HG02973 (cell line): Measurements from ENCODE around the gene SAG.
"Not testable (repeated sequence)": the region's sequence is repeated elsewhere in the genome, so short reads cannot be mapped to it uniquely, and the experiment has no call there.

ENCODE experiments used
- ATAC-seq: cut with Tn5 transposase; IDR thresholded peaks from one replicate; pipeline ENCODE4 v1.9.1; 2021; ENCODE audit warnings: moderate library complexity; ENCODE audit not compliant: unreplicated experiment

The SAG gene

DNA sequence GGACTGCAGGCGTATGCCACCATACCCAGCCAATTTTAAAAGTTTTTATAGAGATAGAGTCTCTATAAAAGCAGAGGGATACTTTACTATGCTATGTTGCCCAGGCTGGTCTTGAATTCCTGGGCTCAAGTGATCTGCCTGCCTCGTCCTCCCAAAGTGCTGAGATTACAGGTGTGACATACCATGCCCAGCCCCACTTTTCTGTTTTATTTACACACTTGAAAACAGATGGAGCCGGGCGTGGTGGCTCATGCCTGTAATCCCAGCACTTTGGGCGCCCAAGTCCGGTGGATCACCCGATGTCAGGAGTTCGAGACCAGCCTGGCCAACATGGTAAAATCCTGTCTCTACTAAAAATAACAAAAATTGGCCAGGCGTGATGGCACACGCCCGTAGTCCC is 67.2 kb downstream of the SAG start:
- not testable (repeated sequence) for ATAC-seq

DNA sequence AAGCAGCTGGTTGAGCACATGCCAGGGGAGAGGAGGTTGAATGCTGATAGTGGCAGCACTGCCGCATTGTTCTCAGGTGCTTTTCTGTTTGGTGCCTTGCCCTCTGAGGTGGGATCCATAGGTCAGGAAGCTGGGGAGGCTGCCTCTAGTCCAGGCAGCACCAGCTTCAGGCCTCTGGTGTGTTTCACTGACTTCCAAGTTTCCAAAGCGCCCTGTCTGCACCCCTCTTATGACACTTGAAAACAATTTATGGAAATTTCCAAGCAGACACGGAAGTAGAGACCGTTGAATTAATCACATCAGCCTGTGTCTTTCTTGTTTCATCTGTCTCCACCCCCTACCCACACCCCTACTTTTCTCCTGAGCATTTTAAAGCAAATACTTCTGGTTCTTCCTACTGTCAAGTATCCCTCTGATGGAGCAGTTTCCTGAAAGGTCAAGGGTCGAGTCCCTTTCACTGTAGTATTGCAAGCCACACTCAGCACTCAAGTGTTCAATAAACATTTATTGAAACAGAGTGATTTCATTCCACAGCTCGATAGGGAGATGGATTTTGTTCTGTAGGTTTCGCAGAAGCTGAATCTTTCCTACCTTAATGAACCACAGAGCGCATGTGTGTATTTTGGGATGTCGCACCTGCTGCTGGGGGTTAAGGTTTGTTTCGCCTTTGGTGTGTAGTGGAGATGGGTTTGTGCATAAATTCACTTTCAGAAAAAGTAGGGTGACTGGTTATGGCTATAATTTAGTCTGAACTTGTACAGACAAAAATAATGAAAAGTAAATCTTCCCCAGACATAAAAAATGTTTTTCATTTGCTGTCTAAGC is 68.1 kb downstream of the SAG start:
- no peak for ATAC-seq

DNA sequence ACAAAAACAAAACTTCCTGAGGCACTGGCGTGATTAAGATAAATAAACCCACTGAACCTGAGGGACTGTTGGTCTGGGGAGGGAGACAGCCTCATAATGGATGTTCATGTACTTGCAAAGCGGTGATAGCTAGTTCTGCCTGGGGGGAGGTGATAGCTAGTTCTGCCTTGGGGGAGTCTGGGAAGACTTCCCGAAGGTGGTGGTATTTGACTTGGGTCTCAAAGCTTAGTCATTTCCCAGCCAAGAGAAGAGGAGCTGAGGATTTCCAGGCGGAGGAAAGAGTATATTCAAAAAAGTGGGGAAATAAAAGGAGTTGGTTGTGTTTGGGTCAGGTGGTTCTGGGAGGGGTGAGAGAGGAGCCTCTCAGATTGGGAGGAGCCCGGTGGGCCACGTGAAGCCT is 71.4 kb downstream of the SAG start:
- no peak for ATAC-seq

DNA sequence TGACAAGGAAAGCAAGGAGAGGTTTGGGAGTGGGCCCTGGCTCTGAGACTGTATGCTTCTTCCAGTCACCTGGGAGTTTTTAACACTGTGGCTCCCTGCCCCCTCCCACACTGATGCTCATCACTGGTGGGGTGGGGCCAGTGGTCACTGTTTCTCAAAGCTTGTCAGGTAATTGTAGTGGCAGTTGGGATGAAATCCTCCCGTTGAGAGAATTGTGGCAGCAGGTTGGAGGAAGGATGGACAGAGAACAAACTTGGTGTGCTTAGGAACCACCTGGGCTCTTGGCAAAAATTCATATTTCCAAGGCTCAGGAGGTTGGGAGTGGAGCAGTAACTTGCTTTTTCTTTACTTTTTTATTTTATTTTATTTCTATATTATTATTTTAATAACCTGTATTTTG is 71.8 kb downstream of the SAG start:
- no peak for ATAC-seq

DNA sequence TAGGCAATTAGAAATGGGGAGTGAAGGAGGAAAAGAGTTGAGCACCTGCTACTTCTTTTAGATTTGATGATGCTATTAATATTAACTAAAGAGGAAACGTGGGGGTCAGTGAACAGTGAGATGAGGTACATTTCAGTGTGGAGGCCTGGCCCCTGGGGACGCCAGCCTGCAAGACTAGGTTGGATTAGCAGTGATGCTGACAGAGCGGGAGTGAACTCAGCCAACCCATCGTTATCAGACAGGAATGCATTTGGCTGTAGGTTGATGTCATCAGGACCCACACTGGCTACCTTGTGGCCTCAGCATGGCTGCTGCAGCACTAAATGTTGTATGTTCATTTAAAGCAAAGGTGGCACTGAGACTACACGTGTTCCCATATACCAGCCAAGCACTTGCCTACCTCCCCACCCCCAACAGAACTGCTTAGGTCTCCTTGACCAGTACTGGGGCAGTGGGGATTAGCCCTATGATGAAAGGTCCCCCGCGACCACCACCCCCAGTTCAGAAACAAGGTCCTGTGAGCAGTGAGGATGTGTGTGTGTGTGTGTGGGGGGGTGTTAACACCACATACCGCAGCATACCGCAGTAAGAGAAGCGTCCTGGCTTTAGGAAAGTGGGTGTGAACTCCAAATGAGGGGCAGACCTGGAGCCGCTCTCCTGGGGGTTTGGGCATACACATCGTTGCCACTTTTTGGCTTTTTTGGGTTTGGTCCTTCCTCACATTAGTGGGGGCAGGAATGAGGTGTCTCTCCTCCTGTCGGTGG is 72.7 kb downstream of the SAG start:
- ATAC-seq = no peak

DNA sequence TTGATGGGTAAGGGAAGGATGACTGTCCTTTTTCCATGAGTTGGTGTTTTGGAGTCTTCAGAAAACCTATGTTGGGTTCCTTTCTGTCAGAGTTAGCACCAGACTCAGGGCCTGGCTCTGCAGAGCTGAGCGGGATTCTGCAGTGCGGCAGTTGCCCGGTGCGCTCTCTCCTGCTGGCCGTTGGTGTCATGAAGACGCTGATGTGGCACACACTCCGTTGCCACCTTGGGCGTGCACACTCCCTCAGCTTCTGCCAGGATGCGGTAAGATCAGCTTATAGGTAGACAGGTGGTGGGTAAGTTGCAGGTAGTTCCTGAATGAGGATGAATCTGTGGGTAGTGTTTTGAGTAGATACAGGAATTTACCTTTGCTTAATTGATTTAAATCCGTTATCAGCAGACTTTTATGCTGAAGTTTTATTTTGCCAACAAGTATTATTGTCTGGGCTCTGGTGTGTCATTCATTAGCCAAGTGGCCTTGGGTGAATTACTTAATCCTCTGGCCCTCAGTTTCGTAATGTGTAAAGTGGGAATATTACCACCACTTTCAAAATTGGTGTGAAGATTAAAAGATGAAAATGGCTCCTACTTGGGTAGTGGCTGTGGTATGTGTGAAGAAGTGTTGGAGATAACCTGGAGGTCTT is 73.5 kb downstream of the SAG start:
- no peak for ATAC-seq

DNA sequence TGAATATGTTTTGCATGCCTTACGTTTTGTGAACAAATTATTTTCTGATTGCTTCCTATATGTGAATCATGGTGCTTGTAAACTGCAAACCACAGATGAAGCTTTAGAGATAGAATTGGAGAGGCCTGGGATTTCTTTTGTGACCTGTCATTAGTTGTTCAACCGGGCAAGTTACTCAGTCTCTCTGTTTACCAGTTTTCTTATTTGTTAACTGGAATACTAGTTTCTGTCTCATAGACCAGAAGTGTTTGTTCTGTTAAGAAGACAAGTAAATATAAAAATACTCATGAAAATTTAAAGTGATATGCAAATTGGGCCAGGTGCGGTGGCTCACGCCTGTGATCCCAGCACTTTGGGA is 74.0 kb downstream of the SAG start:
- no peak for ATAC-seq

DNA sequence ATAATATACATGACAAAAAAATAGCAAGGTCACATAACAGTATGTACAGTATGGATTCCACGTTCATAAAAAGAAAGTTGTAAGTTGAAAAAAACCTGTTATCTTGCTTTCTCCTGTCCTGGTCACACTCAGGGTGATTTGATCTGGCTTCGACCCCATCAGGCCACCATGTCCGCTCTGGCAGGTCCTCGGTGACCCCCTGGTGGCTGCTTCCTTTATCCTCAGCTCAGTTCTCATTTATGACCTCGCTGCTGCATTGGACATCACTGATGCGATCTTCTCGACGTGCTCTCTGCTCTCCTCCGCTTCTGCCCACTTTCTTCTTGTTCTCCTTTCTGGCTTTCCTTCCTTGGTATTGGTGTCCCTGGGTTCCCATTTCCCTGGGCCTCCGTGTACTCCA is 76.4 kb downstream of the SAG start:
- ATAC-seq = no peak

DNA sequence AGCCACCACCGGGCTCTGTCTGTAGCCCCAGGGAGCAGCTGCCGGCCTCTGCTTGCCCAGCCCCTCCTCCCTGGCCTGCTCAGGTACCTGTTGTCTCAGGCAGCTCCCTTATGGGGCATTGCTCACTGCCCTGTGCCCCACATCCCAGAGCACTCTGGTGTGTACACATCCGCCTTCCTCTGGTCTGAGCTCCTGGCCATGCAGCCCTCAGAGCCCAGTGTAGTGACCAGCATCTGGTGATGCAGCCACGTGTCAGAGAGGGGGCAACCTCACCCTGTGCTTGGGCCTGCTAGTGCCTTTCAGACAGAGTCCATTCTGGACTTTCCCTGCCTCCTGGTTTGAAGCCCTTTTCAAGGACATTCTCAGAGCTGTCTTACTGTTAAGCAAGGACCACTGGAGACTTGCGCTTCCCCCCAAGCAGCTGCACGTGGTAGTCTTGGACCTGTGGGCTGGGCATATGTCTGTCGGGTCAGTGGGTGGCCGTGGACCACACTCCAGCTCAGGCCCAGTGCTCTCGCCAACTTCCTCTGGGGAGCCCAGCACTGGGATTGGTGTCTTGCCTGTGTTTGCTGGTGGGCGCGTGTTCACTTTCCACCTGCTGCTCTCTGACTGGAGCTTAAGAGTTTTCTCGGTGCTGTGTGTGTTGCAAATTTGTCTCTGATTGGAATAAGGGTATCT is 77.3 kb downstream of the SAG start:
- ATAC-seq = peak; percentile 19

DNA sequence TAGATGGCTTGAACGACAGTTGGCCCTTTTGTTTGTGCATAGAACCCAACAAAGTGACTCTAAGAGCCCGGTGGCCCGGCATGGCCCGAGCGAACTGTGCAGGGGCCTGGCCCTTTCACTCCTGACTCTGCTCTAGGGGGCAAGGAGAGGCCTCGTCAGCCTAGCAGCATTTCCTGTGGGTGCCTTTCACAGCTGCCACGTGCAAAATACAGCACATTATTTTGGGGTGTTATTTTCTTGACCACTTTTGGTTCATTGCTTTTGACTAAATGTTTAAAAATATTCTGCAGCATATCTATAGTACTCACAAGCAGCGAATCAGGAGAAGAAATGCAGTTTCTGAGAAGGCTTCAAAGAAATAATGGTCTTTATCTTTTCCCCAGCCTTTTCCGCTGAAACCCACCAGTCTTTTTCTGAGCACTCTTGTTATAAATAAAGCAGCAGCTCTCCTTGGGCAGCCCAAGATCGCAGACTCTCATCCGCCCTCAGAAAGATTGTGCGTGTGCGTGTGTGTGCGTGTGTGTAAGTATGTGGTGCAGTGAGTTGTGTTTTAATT is 78.0 kb downstream of the SAG start:
- peak; percentile 61 for ATAC-seq

DNA sequence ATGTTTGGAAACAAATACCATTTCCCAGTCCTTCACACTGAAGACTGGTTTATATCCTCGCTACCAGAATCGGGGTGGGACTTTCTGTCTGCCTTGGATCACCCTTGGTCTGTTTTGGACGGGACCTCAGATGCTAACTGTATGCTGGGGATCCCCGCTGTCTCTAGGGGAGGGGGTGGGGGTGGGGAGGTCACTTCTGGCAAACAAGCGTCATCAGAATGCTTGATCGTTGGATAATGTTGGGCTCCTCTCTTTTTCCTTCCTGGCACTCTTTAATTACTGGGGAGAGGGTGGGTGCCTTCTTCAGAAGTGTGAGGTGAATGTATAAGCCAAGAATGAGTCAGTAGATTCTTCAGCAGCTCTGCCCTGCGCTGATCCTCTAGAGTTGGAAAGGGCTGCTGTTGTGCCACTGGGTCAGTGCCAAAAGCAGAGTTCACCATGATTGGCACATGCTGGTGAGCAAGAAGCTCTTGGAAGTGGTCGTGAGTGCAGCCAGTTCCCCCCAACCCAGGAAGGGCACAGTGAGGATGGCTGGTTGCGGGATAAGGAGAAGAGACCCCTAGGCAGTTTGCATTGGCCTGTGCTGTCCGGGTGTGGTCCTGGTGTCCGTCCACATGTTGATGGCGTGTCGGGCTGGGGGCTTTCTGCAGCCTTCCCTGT is 78.9 kb downstream of the SAG start:
- ATAC-seq = no peak

DNA sequence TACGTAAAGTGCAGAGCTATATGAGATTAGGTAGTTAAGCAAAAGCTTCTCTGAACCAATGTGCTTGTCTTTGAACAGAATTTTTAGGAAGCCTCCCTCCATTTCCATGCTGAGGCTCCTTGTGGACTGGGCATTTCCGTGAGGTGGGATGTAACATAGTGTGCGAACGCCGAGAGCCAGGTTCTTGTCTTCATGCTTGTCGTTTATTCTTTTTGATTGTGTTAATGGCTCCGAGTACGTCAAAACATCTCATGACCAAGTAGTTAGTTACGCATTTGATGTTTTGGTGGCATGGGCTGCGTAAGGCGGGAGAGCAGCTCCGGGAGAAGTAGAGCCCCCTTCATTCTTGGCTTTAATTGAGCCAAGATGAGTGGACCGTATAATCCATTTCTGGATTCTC is 79.6 kb downstream of the SAG start:
- ATAC-seq = no peak

DNA sequence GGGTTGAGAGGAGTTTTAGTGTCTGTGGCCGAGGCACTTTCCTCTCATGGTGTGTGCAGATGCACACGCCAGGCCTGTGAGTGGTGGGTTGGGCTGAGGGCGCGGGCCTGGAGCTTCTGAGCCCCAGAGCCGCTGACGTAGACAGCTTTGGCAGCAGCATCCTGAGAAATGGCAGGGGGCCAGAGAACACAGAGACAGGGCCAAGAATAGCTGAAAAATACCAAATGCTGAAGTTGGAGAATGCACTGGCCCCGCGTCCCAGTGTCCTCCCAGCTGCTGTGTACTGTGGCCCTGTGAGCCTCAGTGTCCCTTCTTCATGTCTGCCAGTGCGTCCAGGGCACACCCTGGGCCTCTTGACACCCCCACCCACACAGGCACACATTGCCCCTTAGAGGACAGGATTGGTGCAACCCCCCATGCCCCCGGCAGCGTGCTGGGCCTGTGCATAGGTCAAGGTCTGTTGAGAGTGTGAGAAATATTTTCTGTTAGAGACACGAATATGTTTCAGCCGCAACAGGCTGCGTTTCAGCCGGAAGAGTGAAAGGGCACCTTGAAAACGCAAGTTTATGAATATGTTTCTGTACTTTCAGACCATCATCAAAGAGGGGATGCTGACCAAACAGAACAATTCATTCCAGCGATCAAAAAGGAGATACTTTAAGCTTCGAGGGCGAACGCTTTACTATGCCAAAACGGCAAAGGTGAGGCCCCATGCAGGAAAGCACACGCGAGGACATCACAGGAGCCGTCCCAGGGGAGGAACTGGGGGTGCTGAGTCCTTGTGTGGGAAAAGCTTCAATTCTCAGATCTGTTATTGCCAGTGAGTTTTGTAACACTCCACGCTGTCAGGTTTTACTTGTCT is 80.3 kb downstream of the SAG start:
- ATAC-seq = no peak

DNA sequence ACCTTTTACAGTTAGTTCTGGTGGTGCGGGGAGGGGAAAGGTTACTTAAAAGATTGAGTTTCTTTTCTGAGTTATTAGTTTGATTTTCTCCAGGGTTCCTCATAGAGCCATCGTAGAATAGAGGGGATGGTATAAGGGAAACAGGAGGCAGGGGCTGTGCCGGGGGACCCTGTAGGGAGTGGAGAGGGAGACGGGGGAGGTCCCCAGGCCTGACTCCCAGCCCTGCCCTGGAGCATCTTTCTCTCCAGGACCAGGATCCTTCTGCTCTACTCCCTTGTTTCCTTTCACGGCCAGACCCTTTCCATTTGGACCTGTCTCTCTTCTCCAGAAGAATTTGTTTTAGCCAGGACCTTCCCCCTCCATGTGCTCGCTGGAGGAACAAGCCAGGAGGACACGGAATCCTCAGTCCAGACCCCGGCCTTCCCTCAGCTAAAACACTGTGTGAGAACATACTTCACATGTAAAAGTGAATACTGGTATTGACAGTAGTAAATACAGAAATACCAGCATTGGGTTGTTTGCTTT is 82.0 kb downstream of the SAG start:
- no peak for ATAC-seq

DNA sequence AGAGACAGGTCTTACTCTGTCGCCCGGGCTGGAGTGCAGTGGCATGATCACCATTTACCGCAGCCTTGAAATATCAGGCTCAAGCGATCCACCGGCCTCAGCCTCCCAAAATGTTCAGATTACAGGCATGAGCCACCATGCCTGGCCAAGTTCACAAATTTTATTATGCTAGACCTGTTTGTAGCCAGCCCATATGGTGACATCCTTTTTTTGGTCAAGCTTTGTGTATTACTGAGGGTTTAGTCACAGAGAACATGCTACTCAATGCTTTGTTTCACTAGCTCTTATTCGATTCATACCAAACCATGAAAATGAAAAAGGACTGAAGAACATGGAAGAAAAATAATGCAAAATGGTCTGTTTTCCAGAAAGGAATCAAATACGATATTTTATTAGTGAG is 88.1 kb downstream of the SAG start:
- no peak for ATAC-seq
